HL-60 (cell line): ENCODE data around the gene ZDBF2.
"Not testable (repeated sequence)": the region's sequence is repeated elsewhere in the genome, so short reads cannot be mapped to it uniquely, and the experiment has no call there.

ENCODE experiments used
- DNase-seq, 2 experiments: peaks; one replicate each; pipeline ENCODE4 v3.0.0-alpha.2; 2010 to 2020; ENCODE audit warnings: low read depth in 1 of 2, low spot score in 1 of 2
- H3K27ac ChIP-seq: fragments of 250-450 bp; sonication (Bioruptor Pico); replicated peaks from 2 replicates; pipeline ENCODE4 v1.5.1; 2020; ENCODE audit warnings: mild to moderate bottlenecking, moderate library complexity
- H3K27me3 ChIP-seq: fragments of 250-450 bp; sonication (Bioruptor Pico); 2 replicates; pipeline ENCODE4 v1.5.1; 2021; ENCODE audit warnings: mild to moderate bottlenecking, moderate library complexity; ENCODE audit not compliant: insufficient read depth, poor library complexity, severe bottlenecking
- H3K4me3 ChIP-seq: replicated peaks from 2 replicates; pipeline ENCODE4 v1.5.1; 2011; ENCODE audit warnings: mild to moderate bottlenecking, control low read depth, low read length; ENCODE audit not compliant: insufficient read depth
- GABPA ChIP-seq: IDR thresholded peaks from 2 replicates; pipeline ENCODE4 v1.6.1; 2012; ENCODE audit warnings: low read depth
- POLR2AphosphoS5 ChIP-seq: IDR thresholded peaks from 2 replicates; pipeline ENCODE4 v1.6.1; 2012; ENCODE audit warnings: low read depth
- SPI1 ChIP-seq: IDR thresholded peaks from 2 replicates; pipeline ENCODE4 v1.6.1; 2012; ENCODE audit warnings: low read depth, mild to moderate bottlenecking, borderline replicate concordance
- TF ChIP-seq, protein P1 (sequence below): IDR thresholded peaks from 2 replicates; pipeline ENCODE4 v1.6.1; 2012; ENCODE audit warnings: low read depth; ENCODE audit not compliant: insufficient replicate concordance
- TF ChIP-seq, protein P2 (sequence below): IDR thresholded peaks from one replicate; pipeline ENCODE4 v1.5.1; 2011; ENCODE audit warnings: low read length, control low read depth, inconsistent platforms; ENCODE audit not compliant: insufficient read depth

The ZDBF2 gene

GRCh38 chr2:206257350-206257749 is 17.1 kb upstream of the ZDBF2 start:
- no peak overlapping the region for H3K27ac ChIP-seq

DNA sequence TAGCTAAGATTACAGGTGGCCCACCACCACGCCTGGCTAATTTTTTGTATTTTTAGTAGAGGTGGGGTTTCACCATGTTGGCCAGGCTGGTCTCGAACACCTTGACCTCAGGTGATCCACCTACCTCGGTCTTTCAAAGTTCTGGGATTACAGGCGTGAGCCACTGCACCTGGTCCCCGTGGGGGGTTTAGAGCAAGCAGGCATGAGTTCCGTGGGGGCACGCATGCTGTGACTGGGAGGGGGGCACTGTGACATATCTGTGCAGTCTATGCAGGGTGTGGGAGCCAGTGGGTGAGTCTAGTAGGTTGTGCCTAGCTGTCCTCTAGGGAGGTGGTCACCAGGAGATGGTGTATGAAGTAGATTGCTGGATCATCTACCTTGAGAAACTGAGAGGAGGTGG is 16.6 kb upstream of the ZDBF2 start:
- H3K27me3 ChIP-seq: peaks cover 50% of the 10 kb centered on the region
- H3K4me3 ChIP-seq: no peak overlapping the region
- no peak for DNase-seq
- H3K27ac ChIP-seq: no peak overlapping the region
- TF ChIP-seq, protein P1, sequence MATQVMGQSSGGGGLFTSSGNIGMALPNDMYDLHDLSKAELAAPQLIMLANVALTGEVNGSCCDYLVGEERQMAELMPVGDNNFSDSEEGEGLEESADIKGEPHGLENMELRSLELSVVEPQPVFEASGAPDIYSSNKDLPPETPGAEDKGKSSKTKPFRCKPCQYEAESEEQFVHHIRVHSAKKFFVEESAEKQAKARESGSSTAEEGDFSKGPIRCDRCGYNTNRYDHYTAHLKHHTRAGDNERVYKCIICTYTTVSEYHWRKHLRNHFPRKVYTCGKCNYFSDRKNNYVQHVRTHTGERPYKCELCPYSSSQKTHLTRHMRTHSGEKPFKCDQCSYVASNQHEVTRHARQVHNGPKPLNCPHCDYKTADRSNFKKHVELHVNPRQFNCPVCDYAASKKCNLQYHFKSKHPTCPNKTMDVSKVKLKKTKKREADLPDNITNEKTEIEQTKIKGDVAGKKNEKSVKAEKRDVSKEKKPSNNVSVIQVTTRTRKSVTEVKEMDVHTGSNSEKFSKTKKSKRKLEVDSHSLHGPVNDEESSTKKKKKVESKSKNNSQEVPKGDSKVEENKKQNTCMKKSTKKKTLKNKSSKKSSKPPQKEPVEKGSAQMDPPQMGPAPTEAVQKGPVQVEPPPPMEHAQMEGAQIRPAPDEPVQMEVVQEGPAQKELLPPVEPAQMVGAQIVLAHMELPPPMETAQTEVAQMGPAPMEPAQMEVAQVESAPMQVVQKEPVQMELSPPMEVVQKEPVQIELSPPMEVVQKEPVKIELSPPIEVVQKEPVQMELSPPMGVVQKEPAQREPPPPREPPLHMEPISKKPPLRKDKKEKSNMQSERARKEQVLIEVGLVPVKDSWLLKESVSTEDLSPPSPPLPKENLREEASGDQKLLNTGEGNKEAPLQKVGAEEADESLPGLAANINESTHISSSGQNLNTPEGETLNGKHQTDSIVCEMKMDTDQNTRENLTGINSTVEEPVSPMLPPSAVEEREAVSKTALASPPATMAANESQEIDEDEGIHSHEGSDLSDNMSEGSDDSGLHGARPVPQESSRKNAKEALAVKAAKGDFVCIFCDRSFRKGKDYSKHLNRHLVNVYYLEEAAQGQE: no peak
- TF ChIP-seq GABPA (no peak), SPI1 (no peak), POLR2AphosphoS5 (no peak)
- TF ChIP-seq, protein P2, sequence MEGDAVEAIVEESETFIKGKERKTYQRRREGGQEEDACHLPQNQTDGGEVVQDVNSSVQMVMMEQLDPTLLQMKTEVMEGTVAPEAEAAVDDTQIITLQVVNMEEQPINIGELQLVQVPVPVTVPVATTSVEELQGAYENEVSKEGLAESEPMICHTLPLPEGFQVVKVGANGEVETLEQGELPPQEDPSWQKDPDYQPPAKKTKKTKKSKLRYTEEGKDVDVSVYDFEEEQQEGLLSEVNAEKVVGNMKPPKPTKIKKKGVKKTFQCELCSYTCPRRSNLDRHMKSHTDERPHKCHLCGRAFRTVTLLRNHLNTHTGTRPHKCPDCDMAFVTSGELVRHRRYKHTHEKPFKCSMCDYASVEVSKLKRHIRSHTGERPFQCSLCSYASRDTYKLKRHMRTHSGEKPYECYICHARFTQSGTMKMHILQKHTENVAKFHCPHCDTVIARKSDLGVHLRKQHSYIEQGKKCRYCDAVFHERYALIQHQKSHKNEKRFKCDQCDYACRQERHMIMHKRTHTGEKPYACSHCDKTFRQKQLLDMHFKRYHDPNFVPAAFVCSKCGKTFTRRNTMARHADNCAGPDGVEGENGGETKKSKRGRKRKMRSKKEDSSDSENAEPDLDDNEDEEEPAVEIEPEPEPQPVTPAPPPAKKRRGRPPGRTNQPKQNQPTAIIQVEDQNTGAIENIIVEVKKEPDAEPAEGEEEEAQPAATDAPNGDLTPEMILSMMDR: no peak

More at GRCh38 chr2:206257350-206257749, 17.1 kb upstream of the ZDBF2 start:
- H3K4me3 ChIP-seq: no peak overlapping the region
- H3K27me3 ChIP-seq: peaks cover 46% of the 10 kb centered on the region
- DNase-seq: no peak
- TF ChIP-seq POLR2AphosphoS5: no peak
- TF ChIP-seq, protein P2: no peak
- no peak for TF ChIP-seq GABPA
- TF ChIP-seq, protein P1: no peak
- no peak for TF ChIP-seq SPI1

DNA sequence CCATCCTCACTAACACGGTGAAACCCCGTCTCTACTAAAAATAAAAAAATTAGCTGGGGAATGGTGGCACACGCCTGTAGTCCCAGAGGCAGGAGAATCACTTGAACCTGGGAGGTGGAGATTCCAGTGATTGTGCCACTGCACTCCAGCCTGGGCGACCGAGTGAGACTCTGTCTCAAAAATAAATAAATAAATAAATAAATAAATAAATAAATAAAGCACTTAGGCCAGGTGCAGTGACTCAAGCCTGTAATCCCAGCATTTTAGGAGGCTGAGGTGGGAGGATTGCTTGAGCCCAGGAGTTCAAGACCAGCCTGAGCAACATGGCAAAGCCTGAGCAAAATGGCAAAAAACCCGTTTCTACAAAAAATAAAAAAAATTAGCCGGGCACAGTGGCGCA is 15.8 kb upstream of the ZDBF2 start:
- DNase-seq, H3K4me3 ChIP-seq, H3K27ac ChIP-seq: not testable (repeated sequence)
- peaks cover 54% of the 10 kb centered on the region for H3K27me3 ChIP-seq

- H3K27ac ChIP-seq: no peak overlapping the region
- TF ChIP-seq POLR2AphosphoS5: no peak
- TF ChIP-seq SPI1: no peak
- TF ChIP-seq, protein P2: no peak
- TF ChIP-seq GABPA: no peak
- TF ChIP-seq, protein P1: no peak
- H3K4me3 ChIP-seq: no peak overlapping the region
- DNase-seq: no peak
- H3K27me3 ChIP-seq: peaks cover 64% of the 10 kb centered on the region
Observed at GRCh38 chr2:206259376-206260187, 14.9 kb upstream of the ZDBF2 start.
